Ovary (tissue), 3 donors: Measurements from ENCODE around the gene FBXL7.

Source experiments
- CTCF ChIP-seq, 3 donors: fragments of 450-650 bp in 2 of 3; fragments of 200-600 bp in 1 of 3; IDR thresholded peaks; one replicate each; pipeline versions ENCODE4 v1.5.1 to v1.8.0; 2016 to 2022; ENCODE audit warnings: antibody characterized with exemption in 3 of 3, mild to moderate bottlenecking in 1 of 3
- POLR2A ChIP-seq: fragments of 450-650 bp; IDR thresholded peaks from one replicate; pipeline ENCODE4 v1.6.1; 2017; ENCODE audit warnings: antibody characterized with exemption, mild to moderate bottlenecking, moderate library complexity
- donor health status: DM: no; HTN: no; CAD: no.

DNA sequence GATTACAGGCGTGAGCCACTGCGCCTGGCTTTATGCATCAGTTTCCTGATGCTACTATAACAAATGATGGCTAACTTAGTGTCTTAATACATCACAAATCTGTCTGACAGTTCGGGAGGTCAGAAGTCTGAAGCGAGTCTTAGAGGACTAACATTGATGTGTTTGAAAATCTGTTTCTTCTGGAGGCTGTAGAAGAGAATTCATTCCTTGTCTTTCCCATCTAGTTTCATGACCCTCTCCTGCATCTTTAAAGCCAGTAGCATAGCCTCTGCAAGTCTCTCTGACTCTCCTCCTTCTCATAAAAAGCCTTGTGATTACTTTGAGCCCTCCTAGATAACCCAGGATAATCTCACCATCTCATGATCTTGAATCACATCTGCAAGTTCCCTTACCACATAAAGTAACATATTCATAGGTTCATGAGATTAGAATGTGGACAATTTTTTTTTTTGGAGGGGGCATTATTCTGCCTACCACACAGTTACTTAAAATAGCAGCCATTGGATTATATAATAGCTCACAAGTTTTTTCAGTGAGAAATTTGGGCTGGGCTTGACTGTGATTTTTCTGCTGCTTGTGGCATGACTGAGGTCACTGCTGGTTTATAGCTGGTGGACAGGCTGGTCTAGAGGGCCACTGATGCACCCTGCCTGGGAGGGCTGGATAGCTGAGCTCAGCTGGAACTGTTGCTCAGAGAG, 134.8 kb downstream of the FBXL7 start:
- TF ChIP-seq CTCF (IDR thresholded peaks at IDR 0.05) (no peak), POLR2A (no peak)
